HL-60 (cell line): ENCODE measurements around the gene LSM2.

ENCODE experiments used
- DNase-seq, 2 experiments: peaks; one replicate each; pipeline ENCODE4 v3.0.0-alpha.2; 2010 to 2020; ENCODE audit warnings: low read depth in 1 of 2, low spot score in 1 of 2
- H3K27ac ChIP-seq: fragments of 250-450 bp; sonication (Bioruptor Pico); replicated peaks from 2 replicates; pipeline ENCODE4 v1.5.1; 2020; ENCODE audit warnings: mild to moderate bottlenecking, moderate library complexity
- H3K27me3 ChIP-seq: fragments of 250-450 bp; sonication (Bioruptor Pico); 2 replicates; pipeline ENCODE4 v1.5.1; 2021; ENCODE audit warnings: mild to moderate bottlenecking, moderate library complexity; ENCODE audit not compliant: insufficient read depth, poor library complexity, severe bottlenecking
- H3K4me3 ChIP-seq: replicated peaks from 2 replicates; pipeline ENCODE4 v1.5.1; 2011; ENCODE audit warnings: mild to moderate bottlenecking, control low read depth, low read length; ENCODE audit not compliant: insufficient read depth
- CTCF ChIP-seq: IDR thresholded peaks from one replicate; pipeline ENCODE4 v1.5.1; 2011; ENCODE audit warnings: low read length, control low read depth, inconsistent platforms; ENCODE audit not compliant: insufficient read depth
- GABPA ChIP-seq: IDR thresholded peaks from 2 replicates; pipeline ENCODE4 v1.6.1; 2012; ENCODE audit warnings: low read depth
- POLR2AphosphoS5 ChIP-seq: IDR thresholded peaks from 2 replicates; pipeline ENCODE4 v1.6.1; 2012; ENCODE audit warnings: low read depth
- REST ChIP-seq: IDR thresholded peaks from 2 replicates; pipeline ENCODE4 v1.6.1; 2012; ENCODE audit warnings: low read depth; ENCODE audit not compliant: insufficient replicate concordance
- SPI1 ChIP-seq: IDR thresholded peaks from 2 replicates; pipeline ENCODE4 v1.6.1; 2012; ENCODE audit warnings: low read depth, mild to moderate bottlenecking, borderline replicate concordance

Gene LSM2

DNA sequence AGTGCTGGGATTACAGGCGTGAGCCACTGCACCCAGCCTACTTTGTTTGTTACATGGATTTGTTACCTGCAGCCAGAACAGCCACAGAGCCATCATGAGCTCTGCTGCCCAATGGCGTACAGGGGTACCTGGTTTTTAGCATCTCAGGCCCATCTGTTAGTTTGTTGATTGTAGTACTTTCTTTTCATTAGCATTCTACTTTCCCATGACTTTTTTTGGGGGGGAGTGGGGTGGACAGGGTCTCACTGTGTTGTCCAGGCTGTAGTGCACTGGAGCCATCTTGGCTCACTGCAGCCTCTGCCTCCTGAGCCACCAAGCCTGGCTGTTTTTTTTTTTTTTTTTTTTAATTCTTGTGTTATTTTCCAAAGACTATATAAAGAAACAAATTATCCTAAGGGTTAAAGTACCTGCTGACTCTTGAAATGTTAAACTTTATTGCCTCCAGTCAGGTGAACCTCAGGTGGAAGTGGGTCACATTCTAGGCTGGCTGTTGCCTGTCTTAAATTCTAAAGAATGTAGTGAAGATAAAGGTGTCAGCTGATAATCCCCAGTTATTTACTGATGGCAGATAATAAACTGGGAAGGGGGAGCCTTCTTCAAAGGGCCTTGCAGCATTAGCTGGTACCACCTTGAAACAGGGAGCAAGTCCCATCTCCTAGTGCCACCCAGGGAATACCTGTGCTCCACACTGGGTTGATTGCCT, 40.7 kb upstream of the LSM2 start:
- Histone ChIP-seq H3K27me3 (no peaks in the 10 kb centered on the region), H3K27ac (no peak overlapping the region), H3K4me3 (no peak overlapping the region)
- TF ChIP-seq POLR2AphosphoS5: no peak
- TF ChIP-seq REST: no peak
- TF ChIP-seq CTCF: no peak
- TF ChIP-seq GABPA: no peak
- no peak for TF ChIP-seq SPI1
- DNase-seq: no peak

DNA sequence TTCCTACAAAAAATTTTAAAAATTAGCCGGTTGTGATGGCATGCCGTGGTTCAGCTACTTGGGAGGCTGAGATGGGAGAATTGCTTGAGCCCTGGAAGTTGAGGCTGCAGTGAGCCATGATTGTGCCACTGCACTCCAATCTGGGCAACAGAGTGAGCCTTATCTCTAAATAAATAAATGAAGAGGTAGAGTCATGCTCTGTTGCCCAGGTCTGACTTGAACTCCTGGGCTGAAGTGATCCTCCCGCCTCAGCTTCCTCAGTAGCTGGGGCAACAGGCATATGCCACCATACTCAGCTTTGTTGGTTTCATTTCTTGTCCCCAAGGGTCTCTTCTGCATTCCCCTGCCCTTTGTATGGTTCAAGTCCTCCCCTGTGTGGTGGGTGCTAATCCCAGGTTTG, 37.7 kb upstream of the LSM2 start:
- DNase-seq: no peak
- no peak for TF ChIP-seq REST
- TF ChIP-seq POLR2AphosphoS5: no peak
- no peak for TF ChIP-seq CTCF
- TF ChIP-seq GABPA: no peak
- no peak for TF ChIP-seq SPI1
- Histone ChIP-seq H3K4me3 (no peak overlapping the region), H3K27ac (no peak overlapping the region), H3K27me3 (no peaks in the 10 kb centered on the region)

- DNase-seq: no peak
- no peak for TF ChIP-seq POLR2AphosphoS5
- TF ChIP-seq SPI1: no peak
- no peak for TF ChIP-seq REST
- no peak for TF ChIP-seq GABPA
- no peak overlapping the region for H3K27ac ChIP-seq
- no peaks in the 10 kb centered on the region for H3K27me3 ChIP-seq
- no peak overlapping the region for H3K4me3 ChIP-seq
Measured at GRCh38 chr6:31842053-31842452, 35.3 kb upstream of the LSM2 start.
